Ishikawa (cell line): Measurements from ENCODE around the gene CDX1.

ENCODE experiments used
- EGR1 ChIP-seq: IDR thresholded peaks from 2 replicates; pipeline ENCODE4 v1.6.1; 2012
- EP300 ChIP-seq: IDR thresholded peaks from 2 replicates; pipeline ENCODE4 v1.6.1; 2012; ENCODE audit warnings: borderline replicate concordance
- RAD21 ChIP-seq: IDR thresholded peaks from 2 replicates; pipeline ENCODE4 v1.6.1; 2012; ENCODE audit warnings: low read depth

DNA sequence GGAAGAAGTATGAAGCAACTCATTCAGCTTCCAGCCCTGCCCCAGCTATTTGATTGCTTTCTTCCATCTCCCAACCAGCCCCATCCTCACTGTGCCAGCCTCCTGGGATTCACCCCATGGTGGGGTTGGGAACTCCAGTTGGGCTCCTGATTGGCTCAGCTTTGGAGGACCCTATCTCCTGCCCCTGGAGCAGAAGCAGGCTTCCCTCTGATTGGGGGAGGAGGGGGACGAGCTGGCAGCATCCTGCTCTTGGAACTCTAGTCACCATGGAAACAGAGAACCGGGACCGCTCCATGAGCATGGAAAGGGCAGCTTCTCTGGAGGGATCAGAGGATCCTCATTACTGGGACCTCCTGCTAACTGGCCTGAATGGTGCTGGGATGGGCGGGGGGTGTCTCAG is 25.9 kb downstream of the CDX1 start:
- no peak for TF ChIP-seq EP300
- TF ChIP-seq EGR1: no peak
- no peak for TF ChIP-seq RAD21
